H54 (cell line): ENCODE results near the gene TMEM126B.

Experiments
- DNase-seq: peaks from one replicate; pipeline ENCODE4 v3.0.0; 2011; ENCODE audit warnings: low spot score, mixed read lengths; ENCODE audit not compliant: insufficient read length
- FAIRE-seq: peaks from 3 replicates; lab custom pipeline; 2011; peaks lifted over from hg19 to GRCh38; lab: Jason Lieb, UNC
- POLR2A ChIP-seq: IDR thresholded peaks from 2 replicates; pipeline ENCODE4 v1.6.1; 2011; ENCODE audit warnings: low read depth, mild to moderate bottlenecking, low read length

The TMEM126B gene

GRCh38 chr11:85685125-85685819 is 56.9 kb downstream of the TMEM126B start:
- DNase-seq (peak; percentile 23), FAIRE-seq (peak; percentile 33)
- no peak for TF ChIP-seq POLR2A

GRCh38 chr11:85685820-85686459 is 57.5 kb downstream of the TMEM126B start, which contains the start of gene CCDC89:
CCDC89 (minus strand) TSS chr11:85686195; CDS start chr11:85686130, 65 bp downstream.
- FAIRE-seq (peak; percentile 99), DNase-seq (peak; percentile 94)
- TF ChIP-seq POLR2A: no peak
